Activated CD4-positive, CD25-positive, alpha-beta regulatory T cell (primary cell): ENCODE results near the gene TRIM56.
"Not testable (repeated sequence)": the region's sequence is repeated elsewhere in the genome, so short reads cannot be mapped to it uniquely, and the experiment has no call there.

Experiments
- DNase-seq, 4 experiments: peaks; one replicate each; lab custom pipeline; 2025; lab: John Stamatoyannopoulos, UW

Gene TRIM56

GRCh38 chr7:101085162-101085964 is at the start of gene TRIM56:
TRIM56 (plus strand) TSS chr7:101085481; CDS start chr7:101087313, 1,832 bp downstream.
- peak; percentile 38 to 66 (median 56) for DNase-seq

- DNase-seq: no peak
Observed at GRCh38 chr7:101035941-101036340, 49.3 kb upstream of the TRIM56 start.

- DNase-seq: not testable (repeated sequence)
Observed at GRCh38 chr7:101041283-101041682, 44.0 kb upstream of the TRIM56 start.

- DNase-seq: peak in 3 of 4 experiments; percentile 5 to 27 (median 12)
Observed at GRCh38 chr7:101058355-101058754, 26.9 kb upstream of the TRIM56 start.

- DNase-seq: no peak
Observed at GRCh38 chr7:101059620-101059942, 25.7 kb upstream of the TRIM56 start.

- DNase-seq: no peak
Observed at GRCh38 chr7:101060992-101061391, 24.3 kb upstream of the TRIM56 start.

- DNase-seq: not testable (repeated sequence)
Observed at GRCh38 chr7:101064176-101064550, 21.1 kb upstream of the TRIM56 start.

- not testable (repeated sequence) for DNase-seq
Observed at GRCh38 chr7:101065162-101065561, 20.1 kb upstream of the TRIM56 start.

GRCh38 chr7:101066141-101066832 is 19.0 kb upstream of the TRIM56 start:
- DNase-seq: no peak

- DNase-seq: no peak
Observed at GRCh38 chr7:101066833-101067177, 18.5 kb upstream of the TRIM56 start.

- no peak for DNase-seq
Observed at GRCh38 chr7:101068401-101068800, 16.9 kb upstream of the TRIM56 start.

GRCh38 chr7:101071362-101072104 is 13.7 kb upstream of the TRIM56 start:
- not testable (repeated sequence) for DNase-seq

- no peak for DNase-seq
Observed at GRCh38 chr7:101075646-101076045, 9.6 kb upstream of the TRIM56 start.

- not testable (repeated sequence) for DNase-seq
Observed at GRCh38 chr7:101076183-101076582, 9.1 kb upstream of the TRIM56 start.

GRCh38 chr7:101077303-101078086 is 7.8 kb upstream of the TRIM56 start:
- peak; percentile 59 to 72 (median 66) for DNase-seq

- no peak for DNase-seq
Observed at GRCh38 chr7:101081432-101081831, 3.8 kb upstream of the TRIM56 start.

- DNase-seq: no peak
Observed at GRCh38 chr7:101084865-101085161, 468 bp upstream of the TRIM56 start.

- DNase-seq: no peak
Observed at GRCh38 chr7:101087334-101088068, 2.2 kb downstream of the TRIM56 start.

- no peak for DNase-seq
Observed at GRCh38 chr7:101088069-101088425, 2.8 kb downstream of the TRIM56 start.

- DNase-seq: no peak
Observed at GRCh38 chr7:101088858-101089529, 3.7 kb downstream of the TRIM56 start.

- DNase-seq: no peak
Observed at GRCh38 chr7:101089876-101090275, 4.6 kb downstream of the TRIM56 start.
